HG03039 (cell line): Measurements from ENCODE around the gene KY.

Experiments
- ATAC-seq: cut with Tn5 transposase; IDR thresholded peaks from one replicate; pipeline ENCODE4 v1.9.1; 2021; ENCODE audit warnings: mild to moderate bottlenecking, moderate library complexity; ENCODE audit not compliant: unreplicated experiment

The KY gene

GRCh38 chr3:134645515-134645914 lies 5.3 kb downstream of the KY start:
- no peak for ATAC-seq

- no peak for ATAC-seq
Measured at GRCh38 chr3:134644731-134645514, 5.9 kb downstream of the KY start.

- no peak for ATAC-seq
Measured at GRCh38 chr3:134643150-134643675, 7.6 kb downstream of the KY start.

- no peak for ATAC-seq
Measured at GRCh38 chr3:134642445-134643149, 8.2 kb downstream of the KY start.

GRCh38 chr3:134641671-134642300 lies 9.0 kb downstream of the KY start:
- no peak for ATAC-seq

- ATAC-seq: no peak
Measured at GRCh38 chr3:134640872-134641470, 9.9 kb downstream of the KY start.

GRCh38 chr3:134640378-134640777 lies 10.4 kb downstream of the KY start:
- ATAC-seq: no peak

GRCh38 chr3:134638385-134639030 lies 12.3 kb downstream of the KY start:
- ATAC-seq: no peak

GRCh38 chr3:134636406-134636805 lies 14.4 kb downstream of the KY start:
- ATAC-seq: no peak

GRCh38 chr3:134630506-134630905 lies 20.3 kb downstream of the KY start:
- ATAC-seq: no peak

GRCh38 chr3:134628884-134629283 lies 21.9 kb downstream of the KY start:
- no peak for ATAC-seq

- ATAC-seq: no peak
Measured at GRCh38 chr3:134627831-134628230, 23.0 kb downstream of the KY start.

- no peak for ATAC-seq
Measured at GRCh38 chr3:134625885-134626741, 24.7 kb downstream of the KY start.

GRCh38 chr3:134625462-134625861 lies 25.4 kb downstream of the KY start:
- ATAC-seq: no peak

GRCh38 chr3:134624537-134625287 lies 26.1 kb downstream of the KY start:
- no peak for ATAC-seq

- no peak for ATAC-seq
Measured at GRCh38 chr3:134623615-134624245, 27.1 kb downstream of the KY start.

- ATAC-seq: no peak
Measured at GRCh38 chr3:134622806-134623365, 27.9 kb downstream of the KY start.

GRCh38 chr3:134621854-134622253 lies 29.0 kb downstream of the KY start:
- no peak for ATAC-seq
